ENCODE data around the gene CFAP206. TPM values are rescaled to one million over a fixed set of nuclear protein-coding genes. Genes with fewer than 3 reads are reported as not detected.
"Not testable (repeated sequence)": the region's sequence is repeated elsewhere in the genome, so short reads cannot be mapped to it uniquely, and the experiment has no call there.

Gene CFAP206
- total RNA-seq, 1 donor from 2014 or later = 1.4 TPM

- no peak for DNase-seq (ENCODE audit: low spot score in 2 of 2)
- intact Hi-C loops (cut with DNase I) = no loop called here
- no peaks in the 10 kb centered on the region for H3K27me3 ChIP-seq
- peaks cover 0 to 5% of the 10 kb centered on the region in 2 donors for H3K36me3 ChIP-seq
- H3K4me3 ChIP-seq = no peak overlapping the region
- TF ChIP-seq CTCF (IDR thresholded peaks at IDR 0.05) = no peak
- no peaks in the 10 kb centered on the region for H3K9me3 ChIP-seq
- H3K4me1 ChIP-seq = no peaks in the 10 kb centered on the region
- no peak overlapping the region for H3K27ac ChIP-seq
Observed at GRCh38 chr6:87483929-87484328, 76.2 kb downstream of the CFAP206 start.

GRCh38 chr6:87484491-87484890, 76.7 kb downstream of the CFAP206 start:
- H3K27ac ChIP-seq = no peak overlapping the region
- no peak for TF ChIP-seq CTCF (IDR thresholded peaks at IDR 0.05)
- H3K4me3 ChIP-seq = no peak overlapping the region
- peaks cover 0 to 5% of the 10 kb centered on the region in 2 donors for H3K36me3 ChIP-seq
- DNase-seq (ENCODE audit: low spot score in 2 of 2) = no peak
- H3K9me3 ChIP-seq = no peaks in the 10 kb centered on the region
- no peaks in the 10 kb centered on the region for H3K27me3 ChIP-seq
- intact Hi-C loops (cut with DNase I) = no loop called here
- H3K4me1 ChIP-seq = no peaks in the 10 kb centered on the region

- intact Hi-C loops (cut with DNase I) = no loop called here
- peaks cover 0 to 6% of the 10 kb centered on the region in 2 donors for H3K36me3 ChIP-seq
- no peaks in the 10 kb centered on the region for H3K27me3 ChIP-seq
- no peak overlapping the region for H3K4me3 ChIP-seq
- no peak for TF ChIP-seq CTCF (IDR thresholded peaks at IDR 0.05)
- no peak overlapping the region for H3K27ac ChIP-seq
- H3K4me1 ChIP-seq = no peaks in the 10 kb centered on the region
- no peak for DNase-seq (ENCODE audit: low spot score in 2 of 2)
- no peaks in the 10 kb centered on the region for H3K9me3 ChIP-seq
Observed at GRCh38 chr6:87487555-87487954, 79.8 kb downstream of the CFAP206 start.

GRCh38 chr6:87489326-87489725, 81.6 kb downstream of the CFAP206 start:
- H3K27ac ChIP-seq; H3K4me1 ChIP-seq; H3K4me3 ChIP-seq; H3K9me3 ChIP-seq; DNase-seq (ENCODE audit: low spot score in 2 of 2); H3K36me3 ChIP-seq; H3K27me3 ChIP-seq; intact Hi-C loops (cut with DNase I): not testable (repeated sequence)

GRCh38 chr6:87494761-87495422, 87.1 kb downstream of the CFAP206 start:
- TF ChIP-seq CTCF (IDR thresholded peaks at IDR 0.05) = no peak
- Histone ChIP-seq H3K27me3 (no peaks in the 10 kb centered on the region), H3K36me3 (peaks cover 0 to 6% of the 10 kb centered on the region in 2 donors), H3K9me3 (no peaks in the 10 kb centered on the region), H3K4me1 (no peaks in the 10 kb centered on the region), H3K27ac (no peak overlapping the region), H3K4me3 (no peak overlapping the region)
- intact Hi-C loops (cut with DNase I) = no loop called here
- DNase-seq (ENCODE audit: low spot score in 2 of 2) = no peak

GRCh38 chr6:87498048-87498447, 90.3 kb downstream of the CFAP206 start:
- Histone ChIP-seq H3K27me3 (no peaks in the 10 kb centered on the region), H3K4me1 (no peaks in the 10 kb centered on the region), H3K36me3 (peaks cover 0 to 12% of the 10 kb centered on the region in 2 donors), H3K4me3 (no peak overlapping the region), H3K27ac (no peak overlapping the region), H3K9me3 (no peaks in the 10 kb centered on the region)
- no peak for DNase-seq (ENCODE audit: low spot score in 2 of 2)
- TF ChIP-seq CTCF (IDR thresholded peaks at IDR 0.05) = no peak
- intact Hi-C loops (cut with DNase I) = no loop called here
